ENCODE results near the gene PDIA4. TPM values are rescaled to one million over a fixed set of nuclear protein-coding genes. Genes with fewer than 3 reads are reported as not detected.

The PDIA4 gene
- total RNA-seq, 1 experiment from 2014 or later, result 281 TPM

- Histone ChIP-seq H3K4me1 (ENCODE audit: control insufficient read depth, insufficient read depth, low read length) (peaks cover 14% of the 10 kb centered on the region; the same call in 1 of the 2 replicates), H3K27ac (ENCODE audit: low read length) (no peak overlapping the region), H3K27me3 (ENCODE audit: control insufficient read depth, insufficient read depth, low read length) (no peaks in the 10 kb centered on the region), H3K4me3 (ENCODE audit: low read depth in 2 of 2, low read length in 2 of 2) (no peak overlapping the region), H3K9me3 (ENCODE audit: control insufficient read depth, insufficient read depth, low read depth, low read length) (no peaks in the 10 kb centered on the region), H3K36me3 (ENCODE audit: control insufficient read depth, insufficient read depth, low read length) (no peaks in the 10 kb centered on the region)
- no peak for DNase-seq (ENCODE audit: low read depth, low spot score)
- ChIA-PET CTCF (no interaction called here), POLR2A (no interaction called here)
- intact Hi-C loops (cut with micrococcal nuclease; ENCODE audit: unreplicated experiment) (no loop called here), in situ Hi-C loops (cut with HindIII; ENCODE audit: low pct_unique_long_range_greater_than_20kb, low sequenced_read_pairs) (no loop called here)
- no peak for TF ChIP-seq SIN3A (IDR thresholded peaks at IDR 0.05; ENCODE audit: borderline replicate concordance, insufficient read depth, low read depth, low read length)
- no peak for TF ChIP-seq REST (IDR thresholded peaks at IDR 0.05; ENCODE audit: insufficient read depth in 1 of 2, low read depth in 2 of 2, low read length in 1 of 2)
- TF ChIP-seq TCF7L2 (IDR thresholded peaks at IDR 0.05; ENCODE audit: low read depth, low read length), result no peak
- TF ChIP-seq CTCF (IDR thresholded peaks at IDR 0.05), result no peak
- no peak for TF ChIP-seq POLR2AphosphoS5 (IDR thresholded peaks at IDR 0.05; ENCODE audit: low read depth, low read length)
- BruUV-seq (replicated peaks), result no TSS peak
- no peak for ATAC-seq
These were observed 4.6 kb downstream of the PDIA4 start for GRCh38 chr7:149023662-149024061.

GRCh38 chr7:149022756-149023360 lies 5.4 kb downstream of the PDIA4 start:
- DNase-seq (ENCODE audit: low read depth, low spot score), result no peak
- H3K4me3 ChIP-seq (ENCODE audit: low read depth in 2 of 2, low read length in 2 of 2), result no peak overlapping the region
- H3K9me3 ChIP-seq (ENCODE audit: control insufficient read depth, insufficient read depth, low read depth, low read length), result no peaks in the 10 kb centered on the region
- CTCF ChIA-PET, result no interaction called here
- no TSS peak for BruUV-seq (replicated peaks)
- peaks cover 14% of the 10 kb centered on the region; the same call in 1 of the 2 replicates for H3K4me1 ChIP-seq (ENCODE audit: control insufficient read depth, insufficient read depth, low read length)
- TF ChIP-seq POLR2AphosphoS5 (IDR thresholded peaks at IDR 0.05; ENCODE audit: low read depth, low read length) (no peak), CTCF (IDR thresholded peaks at IDR 0.05) (no peak), SIN3A (IDR thresholded peaks at IDR 0.05; ENCODE audit: borderline replicate concordance, insufficient read depth, low read depth, low read length) (no peak), TCF7L2 (IDR thresholded peaks at IDR 0.05; ENCODE audit: low read depth, low read length) (no peak), REST (IDR thresholded peaks at IDR 0.05; ENCODE audit: insufficient read depth in 1 of 2, low read depth in 2 of 2, low read length in 1 of 2) (no peak)
- no peaks in the 10 kb centered on the region for H3K27me3 ChIP-seq (ENCODE audit: control insufficient read depth, insufficient read depth, low read length)
- POLR2A ChIA-PET, result no interaction called here
- H3K27ac ChIP-seq (ENCODE audit: low read length), result no peak overlapping the region
- intact Hi-C loops (cut with micrococcal nuclease; ENCODE audit: unreplicated experiment) (no loop called here), in situ Hi-C loops (cut with HindIII; ENCODE audit: low pct_unique_long_range_greater_than_20kb, low sequenced_read_pairs) (no loop called here)
- H3K36me3 ChIP-seq (ENCODE audit: control insufficient read depth, insufficient read depth, low read length), result no peaks in the 10 kb centered on the region
- no peak for ATAC-seq
